AG04450 (cell line): ENCODE measurements around the gene FAM50B. TPM values are rescaled to one million over a fixed set of nuclear protein-coding genes. Genes with fewer than 3 reads are reported as not detected.

Experiments
- CTCF ChIA-PET: fragments of 300-600, 350-600 bp; formaldehyde crosslinking; extraction: SDS; loops from one replicate; lab custom pipeline; 2022; ENCODE audit warnings: antibody characterized with exemption, inconsistent platforms; lab: Charles Lee
- POLR2A ChIA-PET: fragments of 350-600 bp; formaldehyde crosslinking; extraction: SDS; loops from one replicate; lab custom pipeline; 2021; ENCODE audit warnings: antibody characterized with exemption, inconsistent platforms; lab: Yijun Ruan, JAX
- DNase-seq: peaks from one replicate; pipeline ENCODE4 v3.0.0-alpha.2; 2011; ENCODE audit warnings: low read depth, low spot score
- H3K27ac ChIP-seq: one replicate; pipeline ENCODE4 v1.5.1; 2012; ENCODE audit warnings: low read depth, low read length, control low read depth
- H3K27me3 ChIP-seq: one replicate; pipeline ENCODE4 v1.6.0; 2012; ENCODE audit warnings: low read length; ENCODE audit not compliant: control insufficient read depth, insufficient read depth
- H3K4me3 ChIP-seq: 2 replicates; pipeline ENCODE4 v1.5.1; 2011; ENCODE audit warnings: mild to moderate bottlenecking, low read depth, low read length, control low read depth
- H3K9me3 ChIP-seq: 2 replicates; pipeline ENCODE4 v1.5.1; 2012; ENCODE audit warnings: low read length; ENCODE audit not compliant: control insufficient read depth, insufficient read depth
- polyA minus RNA-seq: library from RNA; depleted of rRNA, polyadenylated mRNA; stranded (reverse); fragments of >200 nt; gene quantifications from 2 replicates; pipeline ENCODE4 v1.2.3, GENCODE V29; 2011; rRNA and poly(A)+ RNA removed
- polyA plus RNA-seq: library from polyadenylated mRNA; depleted of rRNA; stranded (reverse); fragments of >200 nt; gene quantifications from 2 replicates; pipeline ENCODE4 v1.2.3, GENCODE V29; 2011; rRNA removed
- TF ChIP-seq, protein P1 (sequence below): IDR thresholded peaks from 2 replicates; pipeline ENCODE4 v1.5.1; 2011; ENCODE audit warnings: low read depth, low read length, control low read depth, inconsistent platforms

FAM50B gene, protein sequence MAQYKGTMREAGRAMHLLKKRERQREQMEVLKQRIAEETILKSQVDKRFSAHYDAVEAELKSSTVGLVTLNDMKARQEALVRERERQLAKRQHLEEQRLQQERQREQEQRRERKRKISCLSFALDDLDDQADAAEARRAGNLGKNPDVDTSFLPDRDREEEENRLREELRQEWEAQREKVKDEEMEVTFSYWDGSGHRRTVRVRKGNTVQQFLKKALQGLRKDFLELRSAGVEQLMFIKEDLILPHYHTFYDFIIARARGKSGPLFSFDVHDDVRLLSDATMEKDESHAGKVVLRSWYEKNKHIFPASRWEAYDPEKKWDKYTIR
- polyA plus RNA-seq (4.5 and 5.5 TPM in 2 replicates), polyA minus RNA-seq (2.0 TPM in 2 replicates)

DNA sequence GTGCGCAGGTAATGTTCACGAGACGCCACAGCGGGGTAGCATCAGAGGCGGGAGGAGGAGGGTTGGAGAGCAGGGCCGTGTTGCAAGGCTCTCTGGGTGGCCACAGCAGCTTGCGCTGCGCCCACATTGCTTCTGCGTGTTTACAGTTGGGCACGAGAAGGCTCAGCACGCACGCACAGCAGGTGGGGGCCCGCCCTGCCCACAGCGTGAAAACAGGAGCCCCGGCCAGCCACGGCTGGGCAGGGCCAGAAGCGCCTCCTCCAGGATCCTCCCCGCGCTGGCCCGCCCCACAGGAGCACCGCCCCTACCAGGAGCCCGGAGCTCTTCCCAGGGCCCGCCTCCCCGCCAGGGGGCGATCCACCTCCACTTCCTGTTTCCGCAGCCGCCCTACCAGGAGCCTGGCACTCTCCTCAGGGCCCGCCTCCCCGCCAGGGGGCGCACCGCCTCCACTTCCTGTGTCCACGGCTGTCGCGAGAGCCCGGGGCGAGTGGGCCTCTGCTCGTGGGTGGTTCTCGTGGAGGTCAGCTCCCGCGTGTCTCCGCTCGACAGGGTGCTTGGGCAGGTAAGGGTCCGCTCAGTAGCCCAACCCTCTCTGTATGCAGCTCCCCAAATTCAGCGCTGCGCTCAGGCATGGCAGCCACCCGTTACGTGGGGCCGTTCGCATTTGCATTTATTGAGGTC is at the start of gene FAM50B:
Gene FAM50B, plus strand, starts transcription at position 449 of the 681 bp plus-strand sequence. CDS start 439 bp downstream, outside the sequence.
- H3K27me3 ChIP-seq = no peaks in the 10 kb centered on the region
- DNase-seq = peak; percentile 57
- H3K27ac ChIP-seq = peak within 1 kb of the TSS; percentile 65
- peaks cover 21% of the 10 kb centered on the region for H3K9me3 ChIP-seq
- ChIA-PET CTCF (interaction anchor here (0.6 to 6.1 kb wide), 63 partner anchors 8 to 959 kb away, joined by 3 to 70 read pairs (median 4); no protein-coding TSS in a partner anchor), POLR2A (interaction anchor here (0.5 to 1.8 kb wide), 6 partner anchors 35 to 913 kb away, joined by 3 to 7 read pairs (median 4); no protein-coding TSS in a partner anchor)
- TF ChIP-seq, protein P1, sequence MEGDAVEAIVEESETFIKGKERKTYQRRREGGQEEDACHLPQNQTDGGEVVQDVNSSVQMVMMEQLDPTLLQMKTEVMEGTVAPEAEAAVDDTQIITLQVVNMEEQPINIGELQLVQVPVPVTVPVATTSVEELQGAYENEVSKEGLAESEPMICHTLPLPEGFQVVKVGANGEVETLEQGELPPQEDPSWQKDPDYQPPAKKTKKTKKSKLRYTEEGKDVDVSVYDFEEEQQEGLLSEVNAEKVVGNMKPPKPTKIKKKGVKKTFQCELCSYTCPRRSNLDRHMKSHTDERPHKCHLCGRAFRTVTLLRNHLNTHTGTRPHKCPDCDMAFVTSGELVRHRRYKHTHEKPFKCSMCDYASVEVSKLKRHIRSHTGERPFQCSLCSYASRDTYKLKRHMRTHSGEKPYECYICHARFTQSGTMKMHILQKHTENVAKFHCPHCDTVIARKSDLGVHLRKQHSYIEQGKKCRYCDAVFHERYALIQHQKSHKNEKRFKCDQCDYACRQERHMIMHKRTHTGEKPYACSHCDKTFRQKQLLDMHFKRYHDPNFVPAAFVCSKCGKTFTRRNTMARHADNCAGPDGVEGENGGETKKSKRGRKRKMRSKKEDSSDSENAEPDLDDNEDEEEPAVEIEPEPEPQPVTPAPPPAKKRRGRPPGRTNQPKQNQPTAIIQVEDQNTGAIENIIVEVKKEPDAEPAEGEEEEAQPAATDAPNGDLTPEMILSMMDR = peak; percentile 80
- H3K4me3 ChIP-seq = peak within 1 kb of the TSS; percentile 64

- TF ChIP-seq, protein P1 = no peak
- Histone ChIP-seq H3K27ac (no peak overlapping the region), H3K9me3 (no peaks in the 10 kb centered on the region), H3K27me3 (no peaks in the 10 kb centered on the region), H3K4me3 (no peak overlapping the region)
- no peak for DNase-seq
- ChIA-PET POLR2A (no interaction called here), CTCF (no interaction called here)
These were observed 49.5 kb upstream of the FAM50B start for GRCh38 chr6:3799719-3800118.

- DNase-seq = no peak
- Histone ChIP-seq H3K9me3 (no peaks in the 10 kb centered on the region), H3K4me3 (no peak overlapping the region), H3K27me3 (no peaks in the 10 kb centered on the region), H3K27ac (peak overlapping the region; percentile 11)
- POLR2A ChIA-PET = no interaction called here
- CTCF ChIA-PET = no interaction called here
- TF ChIP-seq, protein P1 = no peak
These were observed 48.2 kb upstream of the FAM50B start for GRCh38 chr6:3800850-3801591.

GRCh38 chr6:3801960-3802359 is 47.2 kb upstream of the FAM50B start:
- no peaks in the 10 kb centered on the region for H3K27me3 ChIP-seq
- DNase-seq = no peak
- H3K4me3 ChIP-seq = no peak overlapping the region
- H3K9me3 ChIP-seq = no peaks in the 10 kb centered on the region; the same call in 1 of the 2 replicates
- H3K27ac ChIP-seq = no peak overlapping the region
- POLR2A ChIA-PET = no interaction called here
- CTCF ChIA-PET = no interaction called here
- TF ChIP-seq, protein P1 = no peak
